RPMI7951 (cell line): ENCODE data around the gene LEKR1. TPM values are rescaled to one million over a fixed set of nuclear protein-coding genes. Genes with fewer than 3 reads are reported as not detected.
A peak's percentile ranks its signal among the peaks of the same experiment; 100 is the strongest.

Experiments used
- DNase-seq: peaks from one replicate; pipeline ENCODE4 v3.0.0-alpha.2; 2012; ENCODE audit warnings: low read depth
- total RNA-seq: library from RNA; depleted of rRNA; stranded (reverse); fragments of >200 nt; shearing (Covaris generic); gene quantifications from 2 replicates; pipeline ENCODE4 v1.2.3, GENCODE V29; 2014

The LEKR1 gene
- total RNA-seq, 1 experiment from 2014 or later = 1.8 TPM

DNA sequence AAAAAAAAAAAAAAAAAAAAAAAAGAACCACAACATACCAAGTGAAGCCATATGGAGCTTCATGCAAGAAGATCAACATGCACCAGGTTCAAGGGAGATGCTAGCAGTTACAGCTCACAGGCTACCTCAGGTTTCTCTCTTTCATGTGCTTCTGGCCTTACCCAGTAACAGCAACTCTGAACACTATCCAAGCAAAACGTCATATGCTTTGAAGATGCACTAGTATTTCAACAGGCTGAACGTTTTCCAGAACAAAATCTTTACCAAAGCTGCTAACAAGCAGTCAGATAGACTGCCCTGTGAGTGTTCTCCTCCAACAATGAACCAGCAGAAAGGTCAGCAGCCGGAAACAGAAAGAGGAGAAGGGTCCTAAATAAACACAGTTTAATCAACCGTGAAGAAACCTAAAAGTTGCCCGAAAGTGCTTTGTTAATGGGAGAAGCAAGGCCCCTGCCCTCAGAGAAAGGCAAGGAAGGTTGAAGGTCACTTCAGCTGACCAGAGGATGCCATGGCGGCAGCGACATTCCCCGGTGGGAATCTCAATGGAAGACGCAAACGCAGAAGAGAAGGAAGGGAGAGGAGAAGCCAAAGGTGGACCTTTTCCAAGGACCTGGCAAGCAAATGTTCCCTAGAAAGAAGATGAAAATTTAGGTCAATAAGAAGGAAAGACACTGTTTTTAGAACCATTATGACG is 253.7 kb downstream of the LEKR1 start:
- no peak for DNase-seq

DNA sequence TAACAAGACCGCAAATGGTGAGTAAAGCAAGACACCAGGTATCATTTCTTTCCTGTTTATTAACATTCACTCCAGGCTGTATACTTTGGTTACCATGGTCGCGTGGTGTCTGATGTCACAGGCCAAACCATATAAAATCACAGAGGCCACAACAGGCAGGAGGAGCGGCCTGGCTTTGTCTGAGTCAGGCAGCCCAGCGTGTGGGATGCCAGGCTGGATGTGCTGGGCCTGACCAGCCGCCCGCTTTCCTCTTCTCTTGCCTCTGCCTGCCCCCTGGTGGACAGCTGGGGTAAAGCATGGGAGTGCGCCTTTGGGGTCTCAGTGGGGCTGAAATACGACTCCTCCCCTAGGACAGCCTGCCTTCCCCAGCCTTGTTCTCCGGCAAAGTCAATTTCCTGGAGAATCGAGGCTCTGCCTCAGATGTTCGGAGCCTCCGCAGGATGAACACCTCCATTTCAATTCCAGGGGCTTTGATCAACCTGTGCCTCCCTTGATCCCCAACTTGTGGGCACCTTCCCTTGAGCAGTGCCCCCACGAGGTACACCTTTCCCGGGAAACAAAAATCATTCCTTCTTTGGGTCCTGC is 255.6 kb downstream of the LEKR1 start:
- DNase-seq = peak; percentile 98

DNA sequence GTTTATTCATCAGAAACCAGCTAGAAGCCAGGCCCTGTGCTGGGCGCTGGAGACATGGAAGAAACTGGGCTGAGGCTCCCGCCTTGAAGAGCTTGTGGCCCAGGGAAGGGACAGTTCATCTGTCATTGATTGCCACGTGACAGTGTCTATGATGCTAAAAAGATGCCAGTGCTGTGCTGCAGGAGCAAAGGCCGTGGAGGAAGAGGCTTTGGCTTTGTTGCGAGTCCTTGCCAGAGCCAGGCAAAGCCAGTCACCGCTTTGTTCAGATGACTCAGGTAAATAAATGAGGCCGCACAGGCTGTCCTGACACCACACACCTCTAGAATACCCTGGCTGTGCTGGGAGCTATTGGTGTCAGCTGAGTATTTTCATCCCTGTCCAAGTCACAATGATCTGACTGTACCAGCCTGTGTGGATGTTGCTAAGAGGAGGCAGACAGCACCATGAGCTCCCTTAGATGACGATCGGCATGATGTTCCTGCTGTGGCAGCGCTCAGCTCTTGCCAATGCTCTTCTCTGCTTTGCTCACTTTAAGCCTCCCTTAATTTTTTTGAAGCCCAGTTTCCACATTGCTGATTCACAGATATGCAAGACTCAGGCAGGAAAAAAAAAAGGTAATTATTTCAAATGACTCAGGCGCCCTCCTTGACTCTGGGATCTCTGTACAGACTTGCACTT is 256.3 kb downstream of the LEKR1 start:
- DNase-seq = peak; percentile 73

DNA sequence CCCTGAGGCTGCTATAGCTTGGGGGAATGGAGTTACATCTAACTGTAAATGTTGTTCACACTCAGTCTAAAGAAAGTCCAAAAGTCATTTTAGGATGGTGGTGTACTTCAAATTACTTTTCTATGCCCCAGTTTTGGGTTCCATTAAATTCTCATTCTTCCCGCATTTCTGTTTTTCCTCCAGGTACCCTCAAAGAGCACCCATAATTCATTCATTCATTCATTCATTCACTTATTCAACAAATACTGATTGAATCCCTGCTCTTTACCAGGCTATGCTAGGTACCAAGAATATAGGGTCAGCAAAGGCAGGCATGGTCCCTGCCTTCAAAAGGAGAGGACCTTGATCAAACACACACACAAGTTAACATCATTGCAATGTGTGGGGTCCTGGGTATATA is 257.7 kb downstream of the LEKR1 start:
- no peak for DNase-seq

DNA sequence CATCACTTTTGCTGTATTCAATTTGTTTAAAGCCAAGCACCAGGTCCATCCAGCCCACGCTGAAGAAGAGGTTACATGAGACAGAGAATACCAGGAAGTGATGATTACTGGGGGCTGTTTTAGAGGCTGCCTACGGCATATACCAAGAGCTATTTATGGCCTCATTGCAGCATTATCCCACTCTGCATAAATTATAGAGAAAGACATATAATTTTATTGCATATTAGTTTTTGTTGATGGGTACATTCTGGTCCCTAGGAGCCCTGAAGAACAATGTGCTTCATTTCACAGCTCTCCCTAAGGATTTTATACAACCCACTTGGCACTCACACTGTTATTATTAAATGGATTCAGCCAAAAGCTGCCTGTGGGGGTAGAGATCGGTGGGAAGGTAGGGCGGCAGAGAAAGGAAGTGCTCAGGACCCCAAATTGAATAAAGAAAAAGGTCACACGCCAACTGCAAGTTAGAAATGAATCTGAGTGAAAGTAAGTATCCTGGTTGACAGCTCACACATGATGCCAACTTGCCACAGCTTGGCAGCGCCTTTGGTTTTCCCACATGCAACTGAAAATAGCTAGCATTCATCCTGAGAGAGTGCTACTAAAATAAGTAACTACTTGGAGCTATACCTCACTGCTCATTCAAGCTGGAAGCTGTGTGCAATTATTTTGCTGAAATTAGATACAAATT is 260.1 kb downstream of the LEKR1 start:
- peak; percentile 61 for DNase-seq

DNA sequence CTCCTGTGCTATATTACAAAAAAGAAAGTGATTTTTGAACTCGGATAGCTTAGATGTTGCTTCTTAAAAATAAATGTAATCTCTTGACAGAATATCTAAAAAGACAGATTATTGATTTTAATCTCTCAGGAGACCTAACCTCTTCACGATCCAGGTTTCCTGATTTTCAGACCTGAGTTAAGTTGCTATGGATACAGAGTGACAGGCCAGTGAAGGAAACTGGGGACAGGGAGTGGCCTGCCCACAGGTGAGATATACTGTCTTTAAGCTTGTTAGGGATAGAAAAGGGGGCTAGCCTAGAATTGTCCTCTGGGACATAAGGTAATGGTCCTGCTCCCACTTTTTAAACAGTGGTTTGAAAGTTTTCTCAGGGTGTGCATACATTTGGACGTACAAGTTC is 260.6 kb downstream of the LEKR1 start:
- DNase-seq = no peak

DNA sequence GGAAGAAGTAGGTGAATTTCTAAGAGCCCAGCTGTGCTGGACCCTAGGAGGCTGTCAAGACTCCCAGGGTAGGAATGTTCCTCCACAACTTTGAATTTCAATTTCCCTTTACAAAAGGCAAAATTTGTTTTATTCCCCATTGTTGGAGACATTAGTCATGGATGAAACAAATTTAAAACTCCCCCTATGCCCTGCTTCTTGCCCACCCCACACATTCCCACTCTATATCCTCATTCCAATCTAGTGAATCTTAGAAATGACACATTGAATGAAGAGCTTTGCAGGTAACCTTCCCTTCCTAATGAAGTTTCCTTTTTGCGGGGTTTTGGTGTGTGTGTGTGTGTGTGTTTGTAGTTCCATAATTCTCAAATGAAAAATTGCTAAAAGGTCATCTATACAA is 261.2 kb downstream of the LEKR1 start:
- peak; percentile 30 for DNase-seq

DNA sequence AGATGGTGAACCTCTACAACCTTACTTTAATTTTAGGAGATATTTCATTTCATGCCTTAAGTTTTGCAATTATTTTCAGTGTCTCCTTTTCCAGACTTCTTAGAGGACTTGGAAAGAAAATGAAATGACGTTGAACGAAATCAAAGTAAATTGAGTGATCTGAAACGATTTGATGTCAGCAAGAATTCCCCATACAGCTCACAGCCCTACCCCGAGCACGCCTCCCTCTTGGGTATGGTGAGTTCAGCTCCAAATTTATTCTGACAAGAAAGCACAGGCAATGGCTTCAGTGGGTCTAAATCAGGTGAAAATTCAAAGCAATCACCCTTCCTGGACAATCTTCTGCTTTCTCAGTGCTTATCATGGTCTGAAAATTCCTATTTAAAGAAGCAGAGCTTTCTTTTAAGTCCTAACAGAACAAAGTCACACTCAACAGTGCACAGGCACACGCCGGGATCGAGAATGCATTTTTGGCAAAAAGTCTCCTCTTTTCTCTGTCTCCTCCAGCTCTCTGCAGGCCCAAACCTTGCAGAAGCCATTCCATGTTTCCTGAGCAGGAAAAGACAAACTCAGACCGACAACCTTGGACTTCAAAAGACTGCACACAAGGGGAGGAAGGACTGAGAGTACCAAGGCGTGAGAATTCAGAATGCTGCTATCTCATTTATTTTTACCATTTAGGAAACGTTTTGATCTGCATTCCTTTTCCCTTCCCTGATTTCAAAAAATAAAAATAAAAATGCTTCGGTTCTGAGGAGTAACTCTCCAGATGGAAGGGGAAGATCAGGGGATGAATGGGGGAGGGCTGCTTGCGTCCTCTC is 261.8 kb downstream of the LEKR1 start:
- no peak for DNase-seq

DNA sequence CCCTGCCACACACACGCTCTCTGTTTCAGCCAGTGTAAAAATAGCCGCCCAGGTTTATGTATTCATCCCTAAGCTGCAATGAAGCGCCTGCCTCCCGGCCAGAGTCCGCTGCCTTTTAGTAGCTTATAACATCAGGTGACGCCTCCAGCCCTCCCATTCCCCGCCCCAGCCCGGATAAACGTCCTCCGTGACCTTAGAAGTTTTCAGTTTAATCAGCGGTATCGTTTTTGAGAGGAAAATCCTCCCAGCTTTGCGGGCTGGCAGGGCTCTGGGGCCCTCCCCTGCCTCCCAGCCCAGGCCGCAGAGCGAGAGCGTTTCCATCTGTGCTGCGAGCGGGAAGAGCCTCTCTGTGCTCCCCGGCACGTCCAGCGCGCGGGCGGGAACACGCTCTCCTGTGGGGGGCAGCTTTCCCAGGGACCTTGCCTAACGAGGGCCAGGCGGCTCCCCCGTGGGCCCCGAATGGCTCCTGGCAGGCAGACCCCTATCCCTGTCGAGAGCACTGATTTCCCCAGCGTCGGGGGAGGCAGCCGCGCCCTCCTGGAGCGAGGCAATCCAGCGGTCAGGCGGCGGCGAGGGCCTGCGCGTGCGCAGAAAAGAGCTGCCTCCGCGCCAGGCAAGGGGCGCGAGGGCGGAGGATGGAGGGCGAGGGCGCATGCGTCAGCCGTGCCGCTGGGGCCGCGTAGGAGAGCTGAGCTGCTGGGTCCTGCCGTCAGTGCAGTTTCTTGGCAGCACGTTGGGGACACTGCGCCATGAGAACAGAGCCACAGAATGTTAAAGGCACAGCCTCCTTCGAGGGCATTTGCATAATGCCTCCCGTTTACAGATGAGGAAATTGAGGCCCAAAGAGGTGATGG is 262.7 kb downstream of the LEKR1 start:
- DNase-seq = peak; percentile 97

DNA sequence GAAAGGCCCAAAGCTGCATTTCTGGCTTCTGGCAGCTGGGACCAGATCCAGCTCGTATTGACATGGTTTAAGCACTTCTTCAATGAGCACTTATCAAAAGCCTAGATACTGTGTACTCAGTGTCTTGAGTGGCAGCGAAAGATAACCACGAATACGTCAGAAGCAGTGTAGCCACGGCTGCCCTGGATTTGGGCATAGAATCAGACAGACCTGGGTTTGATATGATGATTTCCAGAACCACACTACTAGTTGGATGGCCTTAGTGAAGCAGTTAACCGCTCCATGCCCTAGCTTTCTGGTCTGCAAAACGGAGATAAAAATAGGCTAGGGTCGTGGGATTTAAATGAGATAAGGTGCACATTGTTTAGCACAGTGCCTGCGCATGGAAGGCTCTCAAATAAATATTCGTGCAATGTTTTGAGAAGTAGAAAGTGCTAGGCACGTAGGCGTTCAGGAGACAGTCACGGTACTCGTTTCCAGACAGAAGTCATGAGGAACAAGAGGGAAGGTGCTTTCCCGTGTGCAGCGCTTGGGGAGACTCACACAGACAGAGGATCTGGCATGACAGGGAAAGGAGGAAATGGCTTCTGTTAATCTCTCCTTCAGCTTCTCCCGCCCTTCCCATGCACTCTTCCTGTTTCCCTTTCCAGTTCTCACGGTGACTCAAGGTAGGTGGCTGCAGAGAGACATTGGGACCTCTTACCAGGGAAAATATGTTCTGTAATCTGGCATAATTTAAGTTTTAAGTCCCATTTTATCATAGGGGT is 263.5 kb downstream of the LEKR1 start:
- DNase-seq = peak; percentile 57

DNA sequence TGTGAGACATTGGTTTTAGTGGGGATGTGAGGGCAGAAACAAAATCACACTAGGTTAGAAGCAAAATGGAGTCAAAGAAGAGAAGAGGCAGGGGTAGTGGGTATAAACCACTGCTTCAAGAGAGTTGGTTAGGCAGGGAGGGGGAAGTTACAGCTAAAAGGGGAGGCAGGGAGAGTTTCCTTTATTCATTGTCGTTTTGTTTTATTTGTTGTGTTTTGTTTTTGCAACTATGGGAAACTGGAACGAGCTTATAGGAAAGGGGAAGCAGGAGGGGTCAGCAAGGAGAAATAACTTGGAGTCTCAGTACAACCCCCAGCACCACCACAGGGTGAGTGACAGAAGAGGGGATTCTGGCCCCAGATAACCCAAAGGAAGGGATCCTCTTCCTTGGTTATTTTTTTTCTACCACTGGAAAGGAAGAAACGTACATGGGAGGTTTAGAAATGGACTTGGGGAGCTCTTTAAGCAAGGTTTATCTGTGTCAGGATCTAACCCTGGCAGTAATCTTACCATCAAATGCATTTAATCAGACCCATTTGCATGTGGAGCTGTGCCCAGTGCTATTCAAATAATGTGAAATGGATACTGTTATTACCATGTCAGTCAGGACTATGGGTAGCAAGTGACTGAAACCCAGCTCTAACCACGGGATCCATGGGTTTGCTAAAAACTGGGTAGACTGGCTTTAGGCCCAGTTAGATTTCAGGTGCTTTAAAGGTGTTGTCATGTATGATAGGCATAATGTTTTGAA is 265.1 kb downstream of the LEKR1 start:
- DNase-seq = no peak

DNA sequence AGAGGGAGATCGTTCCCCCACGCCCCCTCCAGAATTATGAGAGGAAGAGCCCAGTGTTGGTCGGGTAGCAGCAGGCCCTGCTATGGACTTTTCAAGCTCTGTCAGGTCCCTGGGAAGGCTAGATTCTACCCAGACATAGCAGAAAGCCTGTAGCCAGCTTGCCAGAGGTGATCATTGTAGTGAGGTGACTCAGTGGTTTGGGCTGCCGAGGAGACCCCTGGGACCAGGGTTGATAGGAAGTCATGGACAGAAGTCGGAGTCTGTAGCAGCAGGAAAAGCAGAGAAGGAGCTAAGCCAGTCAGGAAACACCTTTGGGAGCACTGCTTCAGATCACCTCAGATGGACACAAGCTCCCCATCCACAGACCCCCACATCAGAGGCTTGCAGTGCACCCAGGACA is 266.1 kb downstream of the LEKR1 start:
- no peak for DNase-seq

DNA sequence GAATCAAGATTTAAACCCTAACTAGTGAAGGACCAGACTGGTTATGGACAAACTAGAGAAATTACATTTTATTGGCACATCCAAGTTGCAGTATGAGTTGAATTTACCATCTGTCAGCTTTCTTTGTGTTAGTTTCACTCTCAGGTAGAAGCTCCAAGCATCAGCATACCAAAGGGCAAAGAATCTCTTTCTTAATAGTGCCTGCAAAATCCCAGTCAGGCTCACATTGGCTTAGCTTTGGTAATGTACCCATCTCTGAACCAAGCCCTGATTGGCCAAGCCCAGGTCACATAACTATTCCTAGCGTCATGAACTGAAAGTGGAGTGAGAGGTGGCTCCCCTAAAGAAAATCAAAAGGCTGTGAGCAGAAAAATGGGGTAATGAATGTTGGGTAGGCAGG is 266.9 kb downstream of the LEKR1 start:
- no peak for DNase-seq

DNA sequence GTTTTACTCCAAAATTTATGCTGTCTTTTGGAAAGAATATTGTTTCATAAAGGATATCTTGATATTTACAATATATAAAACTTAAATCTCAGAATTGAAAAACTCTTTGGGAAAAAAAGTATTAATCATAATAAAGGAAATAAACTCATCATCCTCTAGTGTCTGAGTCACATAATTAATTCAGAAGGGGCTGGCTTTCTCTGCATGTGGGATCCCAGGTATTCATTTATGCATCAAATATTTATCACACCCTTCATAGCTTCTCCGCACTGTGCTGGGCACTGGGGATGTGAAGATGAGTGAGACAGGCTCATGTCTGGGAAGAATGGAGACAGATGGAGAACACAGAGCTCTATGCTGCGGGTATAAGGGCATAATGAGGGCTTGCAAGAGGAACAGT is 268.1 kb downstream of the LEKR1 start:
- DNase-seq = no peak

DNA sequence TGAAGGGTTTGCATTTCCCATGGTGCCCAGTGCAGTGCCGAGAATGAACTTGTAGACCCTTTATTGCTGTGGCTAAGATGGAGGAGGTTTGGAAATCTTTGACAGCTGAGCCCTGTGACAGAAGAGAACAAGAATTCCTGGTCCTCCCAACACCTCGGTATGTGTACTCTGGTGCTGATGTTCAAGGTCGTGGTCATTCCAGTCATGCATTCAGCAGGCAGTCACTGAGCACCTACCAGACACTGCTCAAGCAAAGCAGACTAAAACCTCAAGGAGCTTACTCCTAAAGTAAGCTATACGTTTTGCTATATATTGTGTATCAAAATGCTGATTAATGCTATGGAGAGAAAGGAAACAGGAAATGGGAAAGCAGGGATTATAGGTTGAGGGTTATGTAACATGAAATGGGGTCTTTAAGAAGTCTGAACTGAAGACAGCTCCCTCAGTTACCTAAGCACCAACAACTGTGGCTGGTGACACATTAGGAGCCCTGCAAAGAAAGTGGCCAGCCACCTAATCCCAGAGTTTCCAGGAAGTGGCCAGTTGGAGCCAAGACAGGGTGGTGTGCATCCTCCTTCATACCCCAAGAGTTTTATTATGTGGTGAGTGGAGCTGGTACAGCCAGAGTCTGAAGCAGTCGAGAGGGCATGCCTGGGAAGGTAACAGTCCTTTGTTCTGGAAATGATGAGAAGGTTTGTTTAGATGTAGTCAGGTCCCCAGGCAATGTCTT is 268.8 kb downstream of the LEKR1 start:
- DNase-seq = no peak
